HG03103 (cell line): ENCODE measurements around the gene LRP4.
"Not testable (repeated sequence)": the region's sequence is repeated elsewhere in the genome, so short reads cannot be mapped to it uniquely, and the experiment has no call there.

Experiments used
- ATAC-seq: cut with Tn5 transposase; IDR thresholded peaks from one replicate; pipeline ENCODE4 v1.9.1; 2021; ENCODE audit warnings: low read depth; ENCODE audit not compliant: unreplicated experiment

The LRP4 gene, protein sequence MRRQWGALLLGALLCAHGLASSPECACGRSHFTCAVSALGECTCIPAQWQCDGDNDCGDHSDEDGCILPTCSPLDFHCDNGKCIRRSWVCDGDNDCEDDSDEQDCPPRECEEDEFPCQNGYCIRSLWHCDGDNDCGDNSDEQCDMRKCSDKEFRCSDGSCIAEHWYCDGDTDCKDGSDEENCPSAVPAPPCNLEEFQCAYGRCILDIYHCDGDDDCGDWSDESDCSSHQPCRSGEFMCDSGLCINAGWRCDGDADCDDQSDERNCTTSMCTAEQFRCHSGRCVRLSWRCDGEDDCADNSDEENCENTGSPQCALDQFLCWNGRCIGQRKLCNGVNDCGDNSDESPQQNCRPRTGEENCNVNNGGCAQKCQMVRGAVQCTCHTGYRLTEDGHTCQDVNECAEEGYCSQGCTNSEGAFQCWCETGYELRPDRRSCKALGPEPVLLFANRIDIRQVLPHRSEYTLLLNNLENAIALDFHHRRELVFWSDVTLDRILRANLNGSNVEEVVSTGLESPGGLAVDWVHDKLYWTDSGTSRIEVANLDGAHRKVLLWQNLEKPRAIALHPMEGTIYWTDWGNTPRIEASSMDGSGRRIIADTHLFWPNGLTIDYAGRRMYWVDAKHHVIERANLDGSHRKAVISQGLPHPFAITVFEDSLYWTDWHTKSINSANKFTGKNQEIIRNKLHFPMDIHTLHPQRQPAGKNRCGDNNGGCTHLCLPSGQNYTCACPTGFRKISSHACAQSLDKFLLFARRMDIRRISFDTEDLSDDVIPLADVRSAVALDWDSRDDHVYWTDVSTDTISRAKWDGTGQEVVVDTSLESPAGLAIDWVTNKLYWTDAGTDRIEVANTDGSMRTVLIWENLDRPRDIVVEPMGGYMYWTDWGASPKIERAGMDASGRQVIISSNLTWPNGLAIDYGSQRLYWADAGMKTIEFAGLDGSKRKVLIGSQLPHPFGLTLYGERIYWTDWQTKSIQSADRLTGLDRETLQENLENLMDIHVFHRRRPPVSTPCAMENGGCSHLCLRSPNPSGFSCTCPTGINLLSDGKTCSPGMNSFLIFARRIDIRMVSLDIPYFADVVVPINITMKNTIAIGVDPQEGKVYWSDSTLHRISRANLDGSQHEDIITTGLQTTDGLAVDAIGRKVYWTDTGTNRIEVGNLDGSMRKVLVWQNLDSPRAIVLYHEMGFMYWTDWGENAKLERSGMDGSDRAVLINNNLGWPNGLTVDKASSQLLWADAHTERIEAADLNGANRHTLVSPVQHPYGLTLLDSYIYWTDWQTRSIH (N-terminal part only)

DNA sequence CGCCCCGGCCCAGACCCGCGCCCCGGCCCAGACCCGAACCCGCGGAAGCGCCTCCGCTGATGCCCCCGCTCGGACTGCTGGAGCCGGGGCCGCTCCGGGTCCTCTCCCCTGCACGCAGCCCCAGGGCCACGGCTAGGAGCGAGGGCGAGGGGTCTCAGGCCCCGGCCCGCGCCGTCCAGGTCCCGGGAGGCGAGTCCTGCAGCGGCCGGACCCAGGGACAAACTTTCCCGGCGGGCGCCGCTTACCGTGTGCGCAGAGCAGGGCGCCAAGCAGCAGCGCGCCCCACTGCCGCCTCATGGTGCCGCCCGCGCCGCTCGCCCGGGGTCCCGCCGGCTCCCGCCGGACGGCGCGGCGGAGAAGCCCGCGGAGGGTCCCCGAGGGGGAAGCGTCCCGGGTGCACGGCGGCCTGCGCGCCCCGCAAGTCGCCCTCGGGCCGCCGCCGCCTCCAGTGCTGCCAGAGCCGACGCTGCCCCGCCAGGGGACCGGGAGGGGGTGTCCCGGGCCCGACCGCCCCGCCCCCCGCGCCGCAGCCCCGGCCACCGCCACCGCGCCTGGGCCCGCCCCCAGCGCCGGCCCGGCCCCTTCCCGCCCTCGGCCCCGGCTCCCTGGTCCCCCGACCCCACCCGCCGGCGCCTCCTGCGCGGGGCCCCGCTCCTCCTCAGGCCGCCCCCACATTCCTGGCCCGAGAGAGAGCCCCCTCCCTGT lies at the start of gene LRP4:
LRP4 (minus strand) TSS at position 468 of the 705 bp plus-strand sequence; CDS start at position 297, 171 bp downstream.
- ATAC-seq = no peak

DNA sequence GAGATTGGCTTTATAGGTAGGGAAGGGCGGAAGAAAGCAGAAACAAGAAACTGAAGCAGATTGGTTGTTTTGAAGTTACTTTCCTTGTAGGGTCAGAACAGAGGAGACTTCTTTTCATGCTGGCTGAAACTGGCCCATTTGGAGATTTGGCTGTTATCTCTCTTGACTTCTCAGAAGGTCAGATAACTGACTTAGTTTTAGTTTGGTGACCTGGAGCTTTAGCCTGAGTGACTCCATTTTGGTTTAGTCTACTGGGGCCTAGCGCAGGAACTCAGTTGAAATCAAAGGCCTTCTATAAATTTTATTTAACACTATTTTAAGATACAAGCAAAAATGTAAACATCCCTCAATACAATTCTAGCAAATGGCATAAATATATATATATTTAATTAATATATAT lies 49.6 kb upstream of the LRP4 start:
- ATAC-seq = no peak

DNA sequence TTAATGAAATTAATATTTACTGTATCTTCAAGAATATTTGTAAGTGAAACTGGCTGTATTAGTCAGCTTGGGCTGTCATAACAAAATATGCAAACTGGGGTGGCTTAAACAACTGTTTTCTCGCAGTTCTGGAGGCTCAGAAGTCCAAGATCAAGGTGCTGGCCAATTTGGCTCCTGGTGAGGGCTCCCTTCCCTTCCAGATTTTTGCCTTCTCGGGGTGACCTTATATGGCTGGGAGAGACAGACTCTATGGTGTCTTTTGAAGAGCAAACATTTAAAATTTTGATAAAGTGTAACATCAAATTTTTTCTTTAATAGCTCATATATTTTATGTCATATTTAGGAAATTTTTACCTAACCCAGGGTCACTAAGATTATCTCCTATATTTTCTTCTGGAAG lies 48.4 kb upstream of the LRP4 start:
- ATAC-seq = no peak

DNA sequence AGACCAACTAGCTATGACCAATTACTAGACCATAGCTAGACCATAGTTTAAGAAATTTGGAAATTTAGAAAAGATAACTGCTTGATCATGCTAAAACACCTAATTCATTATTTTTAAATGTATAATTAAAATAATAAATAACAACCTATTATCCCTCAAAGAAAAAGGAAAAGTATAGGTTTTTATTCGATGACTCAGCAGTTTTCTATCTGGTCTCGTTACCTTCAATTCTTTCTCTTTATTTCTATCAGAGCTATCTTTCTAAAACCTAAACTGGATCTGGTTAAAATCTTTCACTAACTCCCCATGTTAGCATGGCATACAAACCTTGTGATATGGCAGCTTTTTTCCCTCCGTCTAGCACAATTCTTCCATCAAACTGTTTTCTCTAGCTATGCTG lies 45.5 kb upstream of the LRP4 start:
- ATAC-seq = no peak

DNA sequence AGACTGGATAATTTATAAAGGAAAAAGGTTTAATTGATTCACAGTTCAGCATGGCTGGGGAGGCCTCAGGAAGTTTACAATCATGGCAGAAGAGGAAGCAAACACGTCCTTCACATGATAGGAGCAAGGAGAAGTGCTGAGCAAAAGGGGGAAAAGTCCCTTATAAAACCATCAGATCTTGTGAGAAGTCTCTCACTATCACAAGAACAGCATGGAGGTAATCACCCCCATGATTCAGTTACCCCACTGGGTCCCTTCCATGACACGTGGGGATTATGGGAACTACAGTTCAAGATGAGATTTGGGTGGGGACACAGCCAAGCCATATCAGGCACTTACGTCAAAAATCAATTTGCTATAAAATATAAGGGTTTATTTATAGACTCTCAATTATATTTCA lies 43.5 kb upstream of the LRP4 start:
- not testable (repeated sequence) for ATAC-seq

DNA sequence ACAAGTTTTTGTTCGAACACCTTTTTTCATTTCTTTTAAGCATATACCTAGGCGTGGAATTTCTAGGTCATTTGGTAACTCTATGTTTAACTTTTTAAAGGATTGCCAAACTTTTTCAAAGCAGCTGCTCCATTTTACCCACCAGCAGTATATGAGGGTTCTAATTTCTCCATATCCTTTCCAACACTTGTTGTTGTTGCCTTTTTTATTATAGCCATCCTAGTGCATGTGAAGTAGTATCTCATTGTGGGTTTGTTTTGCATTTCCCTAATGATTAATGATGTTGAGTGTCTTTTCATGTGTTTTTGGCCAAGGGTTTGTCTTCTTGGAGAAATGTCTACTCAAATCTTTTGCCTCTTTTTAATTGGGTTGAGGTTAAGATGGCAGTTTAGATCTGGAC lies 42.7 kb upstream of the LRP4 start:
- ATAC-seq = no peak

DNA sequence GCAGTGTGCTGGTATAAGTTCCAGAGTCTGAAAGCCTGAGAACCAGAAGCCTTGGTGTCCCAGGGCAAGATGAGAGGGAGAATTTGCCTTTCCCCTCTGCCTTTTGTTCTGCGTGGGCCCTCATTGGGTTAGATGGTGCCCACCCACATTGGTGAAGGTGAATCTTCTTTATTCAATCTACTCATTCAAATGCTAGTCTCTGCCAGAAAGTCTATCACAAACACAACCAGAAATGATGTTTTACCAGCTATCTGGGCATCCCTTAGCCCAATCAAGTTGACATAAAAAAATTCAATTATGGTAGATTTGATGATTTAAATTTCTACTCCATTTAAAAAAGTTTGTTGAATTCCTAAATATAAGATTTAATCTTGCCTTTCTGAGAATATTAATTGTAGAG lies 40.4 kb upstream of the LRP4 start:
- no peak for ATAC-seq

DNA sequence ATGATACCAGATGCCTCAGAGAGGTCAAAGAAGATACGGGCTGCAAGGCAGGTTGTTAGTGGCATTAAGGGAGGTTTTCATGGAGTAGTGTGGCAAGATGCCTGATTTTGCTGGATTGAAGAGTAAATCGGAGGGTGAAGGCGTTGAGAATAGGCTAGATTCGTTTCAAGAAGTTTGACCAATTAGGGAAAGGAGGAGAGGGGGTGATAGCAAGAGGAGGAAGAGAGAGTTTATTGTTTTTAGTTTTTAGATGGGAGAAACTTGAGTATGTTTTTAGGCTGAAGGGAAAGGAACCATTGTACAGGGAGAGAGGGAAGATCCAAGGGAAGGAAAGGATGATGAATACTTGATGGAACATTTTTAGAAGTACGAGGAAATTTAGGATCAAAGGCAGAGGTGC lies 34.7 kb upstream of the LRP4 start:
- ATAC-seq = no peak

DNA sequence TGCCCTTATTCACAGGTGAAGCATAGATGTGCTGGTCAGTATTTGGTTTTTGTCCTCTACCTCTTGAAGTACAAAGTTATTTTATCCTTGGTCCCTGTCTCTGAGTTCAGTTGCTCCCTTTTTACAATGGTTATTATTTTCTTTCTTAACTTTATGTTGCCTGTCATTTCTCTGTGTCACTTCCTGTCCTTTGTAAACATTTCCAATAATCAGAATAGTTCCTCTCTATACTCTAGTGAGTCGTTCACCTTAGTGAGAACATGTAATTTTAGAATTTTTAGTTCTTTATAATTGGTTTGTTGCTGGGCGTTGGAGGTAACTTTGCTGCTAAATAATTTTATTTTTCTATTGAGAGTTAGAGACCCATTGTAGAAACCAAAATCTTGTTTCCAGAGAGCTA lies 34.2 kb upstream of the LRP4 start:
- no peak for ATAC-seq

DNA sequence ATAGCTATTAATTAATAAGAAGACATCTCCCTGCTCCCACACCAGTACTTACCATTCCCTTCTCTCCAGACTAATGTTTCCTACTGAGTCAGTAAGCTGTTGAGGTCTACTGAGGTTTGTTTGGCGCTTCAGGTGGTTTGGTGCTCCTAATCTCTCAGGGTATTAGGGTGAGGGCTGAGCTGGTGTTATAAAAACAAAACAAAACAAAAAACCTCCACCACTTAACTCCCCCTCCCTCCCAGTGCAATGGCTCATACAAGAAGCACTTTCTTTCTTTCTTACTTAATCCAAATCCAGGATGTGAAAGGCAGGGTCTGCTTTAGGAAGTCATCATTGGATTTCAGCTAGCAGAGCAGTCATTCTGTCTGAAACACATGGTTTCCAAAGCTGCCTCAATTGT lies 33.5 kb upstream of the LRP4 start:
- ATAC-seq = no peak

DNA sequence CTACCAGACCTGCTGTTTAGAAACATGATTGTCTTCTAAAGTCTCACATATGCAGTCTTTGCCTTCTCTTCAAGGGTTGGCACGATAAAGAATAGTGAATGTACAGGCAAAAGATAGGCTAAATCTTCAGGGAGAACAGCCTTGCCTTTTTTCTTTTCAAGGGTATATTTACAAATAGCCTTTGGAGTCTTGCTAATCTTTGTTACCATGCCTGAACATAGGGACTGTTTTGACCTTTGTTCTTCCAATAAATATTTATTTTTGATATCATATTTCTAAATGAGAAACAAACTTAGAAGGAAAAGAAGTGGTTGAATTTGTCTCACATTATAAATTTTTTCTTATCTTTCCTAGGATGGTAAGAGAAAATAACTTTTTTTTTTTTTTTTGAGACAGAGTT lies 30.9 kb upstream of the LRP4 start:
- ATAC-seq = no peak

DNA sequence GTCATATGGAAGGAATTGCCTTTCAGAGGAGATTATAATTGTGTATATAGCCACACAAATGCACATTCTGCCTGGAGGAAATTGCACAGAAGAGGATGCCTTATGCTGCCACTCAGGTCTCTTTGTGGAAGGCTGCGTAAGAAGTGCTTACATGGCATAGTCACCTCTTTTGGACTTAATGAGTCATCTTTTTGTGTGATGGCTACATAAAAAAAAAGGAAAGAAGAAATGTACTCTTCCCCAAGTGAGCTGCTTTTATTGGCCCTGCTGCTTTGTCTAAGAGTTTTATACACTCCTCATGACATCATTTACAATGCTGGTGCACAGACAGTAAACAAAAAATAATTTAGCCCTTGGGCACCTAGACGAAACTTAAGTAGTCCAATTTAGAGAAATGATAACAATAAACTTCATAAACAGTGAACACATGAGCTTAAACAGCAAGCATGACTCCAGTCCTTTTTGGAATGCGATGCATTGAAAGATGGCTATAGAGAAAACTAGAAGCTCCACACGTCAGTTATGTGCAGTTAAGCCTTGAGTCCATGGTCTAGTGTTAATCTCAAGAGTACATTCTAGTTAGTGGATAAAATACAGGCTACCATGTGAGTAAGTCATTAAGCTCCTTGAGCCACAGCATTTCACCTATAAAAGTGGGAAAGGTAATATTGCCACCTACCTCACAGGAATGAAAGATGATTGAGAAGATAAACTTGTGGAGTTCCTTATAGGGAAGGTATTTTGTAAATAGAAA lies 30.2 kb upstream of the LRP4 start:
- ATAC-seq = no peak

DNA sequence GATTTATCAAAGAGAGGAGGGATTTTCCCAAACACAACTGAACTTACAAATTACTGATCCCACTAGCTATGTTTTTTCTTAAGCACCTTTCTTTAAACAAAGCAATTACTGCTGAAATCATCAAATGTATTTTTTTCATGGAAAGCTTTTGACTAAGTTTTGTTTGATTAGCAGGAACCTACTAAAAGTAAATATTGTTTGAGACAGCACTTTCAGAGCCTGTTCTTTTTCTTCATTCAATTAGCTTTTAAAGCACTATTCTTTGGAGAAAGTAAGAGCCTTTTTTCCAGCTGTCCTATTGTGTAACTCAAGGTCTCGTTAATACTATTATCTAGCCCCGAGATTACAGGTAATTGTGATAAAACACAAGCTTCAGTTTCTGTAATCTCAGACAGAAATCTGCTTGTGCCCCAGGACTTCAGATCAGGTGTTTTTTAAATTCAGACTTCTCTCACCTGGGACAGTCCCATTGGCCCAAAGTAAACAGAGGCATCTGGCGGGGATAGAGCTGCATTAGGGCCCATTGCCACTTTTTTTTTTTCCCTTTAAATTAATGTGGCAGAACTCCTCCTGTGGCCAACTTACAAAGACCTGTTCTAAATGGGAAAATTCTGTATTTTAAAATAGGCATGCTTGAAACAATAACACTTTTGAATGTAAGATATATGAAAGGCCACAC lies 29.2 kb upstream of the LRP4 start:
- ATAC-seq = no peak

DNA sequence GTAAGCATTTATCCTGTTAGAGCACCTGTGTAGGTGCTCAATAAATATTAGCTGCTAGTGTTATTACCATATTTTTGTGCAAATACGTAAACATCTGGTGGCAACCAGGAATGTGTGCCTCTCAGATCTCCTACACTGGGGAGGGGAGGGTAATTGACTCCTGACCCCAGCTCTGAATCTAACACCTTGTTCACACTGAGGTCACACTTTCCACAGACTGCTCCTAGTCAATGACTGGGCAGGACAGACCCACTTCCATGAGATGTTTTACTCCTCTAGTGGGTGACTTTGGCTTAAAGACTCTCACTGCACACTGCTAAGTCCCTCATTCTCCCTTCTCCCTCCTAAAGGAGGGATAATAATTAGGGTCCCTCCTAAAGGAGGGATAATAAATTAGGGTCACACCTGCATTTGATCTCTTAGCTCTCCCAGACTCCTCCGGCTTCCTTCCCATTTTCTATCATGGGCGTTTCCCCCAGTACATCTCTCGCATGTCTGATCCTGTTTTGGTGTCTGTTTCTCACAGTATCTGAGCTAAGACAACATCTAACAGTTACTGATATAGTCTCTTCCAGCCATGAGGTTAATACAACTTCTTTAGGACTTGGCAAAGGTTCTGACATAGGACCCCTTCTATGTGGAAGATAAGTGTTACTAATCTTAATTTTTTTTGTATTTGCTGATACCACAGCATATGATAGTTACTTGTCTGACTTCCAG lies 26.2 kb upstream of the LRP4 start:
- ATAC-seq = no peak

DNA sequence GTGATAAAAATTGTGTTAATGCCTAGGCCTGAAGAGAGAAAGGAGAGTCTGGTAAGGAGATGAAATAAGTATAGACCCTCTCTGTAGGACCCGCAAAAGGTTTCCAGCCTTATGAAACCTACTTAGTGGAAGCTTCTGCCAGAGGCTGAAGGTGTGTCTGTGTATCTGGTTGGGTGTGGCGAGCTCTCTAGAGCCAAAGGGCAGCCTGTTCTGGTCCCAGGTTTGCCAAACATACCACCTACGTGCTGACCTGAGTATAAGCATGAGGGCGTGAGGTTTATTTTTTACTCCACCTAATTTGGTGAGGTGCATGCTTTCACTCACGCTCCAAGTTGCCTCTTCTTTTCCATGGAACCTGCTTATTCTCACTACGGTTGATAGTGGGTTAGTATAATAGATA lies 23.8 kb upstream of the LRP4 start:
- no peak for ATAC-seq

DNA sequence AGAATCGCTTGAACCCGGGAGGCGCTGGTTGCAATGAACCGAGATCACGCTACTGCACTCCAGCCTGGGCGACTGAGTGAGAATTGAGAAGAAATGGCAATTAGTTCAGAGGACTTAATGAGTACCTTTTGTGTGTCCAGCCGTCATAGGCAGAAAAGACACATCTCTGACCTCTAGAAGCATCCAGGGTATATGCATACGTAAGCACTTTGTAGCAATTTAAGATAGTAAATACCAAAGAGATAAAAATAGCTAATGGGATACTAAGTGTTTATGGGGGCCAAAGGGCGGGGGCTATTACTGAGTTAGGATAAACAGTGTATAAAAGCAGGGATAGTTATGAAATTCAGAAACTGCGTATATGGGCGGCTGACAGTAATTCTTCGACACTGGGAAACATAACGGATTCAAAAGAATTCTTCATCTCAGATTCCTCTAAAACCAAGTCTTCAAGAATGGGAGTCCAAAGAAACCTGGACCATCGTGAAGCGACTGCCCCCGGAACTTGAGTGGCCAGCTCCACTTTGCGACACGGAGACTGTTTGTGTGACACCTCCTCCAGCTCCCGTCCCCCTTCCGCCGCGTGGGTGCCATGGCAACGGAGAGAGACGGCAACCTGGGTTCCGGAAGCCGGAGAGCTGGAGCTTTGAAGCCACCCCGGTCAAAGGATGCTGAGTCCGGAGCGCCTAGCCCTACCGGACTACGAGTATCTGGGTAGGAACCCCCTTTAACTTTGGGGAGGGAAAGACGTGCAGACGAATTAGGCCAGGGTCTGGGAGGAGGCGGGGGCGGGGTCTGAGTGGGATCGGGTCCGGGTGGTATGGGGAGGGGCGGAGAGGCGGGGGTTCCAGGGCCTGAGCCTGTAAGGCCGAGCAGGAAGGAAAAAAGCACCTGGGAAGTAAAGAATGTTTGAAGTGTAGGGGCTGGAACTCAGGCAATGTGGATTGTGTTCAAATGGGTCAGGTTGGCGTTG lies 18.1 kb upstream of the LRP4 start, which contains the start of gene CSTPP1:
CSTPP1 (plus strand) TSS at position 624 of the 973 bp plus-strand sequence; CDS start at position 669, 45 bp downstream.
- peak; percentile 92 for ATAC-seq

DNA sequence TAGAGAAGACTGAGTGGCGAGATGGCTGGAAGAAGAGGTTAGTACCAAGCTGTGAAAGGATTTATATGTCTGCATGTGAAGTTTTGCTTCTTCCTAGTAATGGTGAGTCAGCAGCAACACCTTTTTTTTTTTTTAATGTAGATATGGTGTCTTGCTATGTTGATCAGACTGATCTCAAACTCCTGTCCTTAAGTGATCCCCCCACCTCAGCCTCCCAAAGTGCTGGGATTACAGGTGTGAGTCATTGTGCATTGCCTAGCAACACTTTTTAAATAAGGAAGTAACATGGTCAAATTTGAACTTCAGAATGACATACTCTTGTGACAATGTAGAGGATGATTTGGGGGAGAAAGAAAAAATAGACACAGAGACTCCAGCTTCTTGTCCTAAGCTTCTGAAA lies 11.7 kb upstream of the LRP4 start:
- no peak for ATAC-seq
